GM23248 (cell line): ENCODE results near the gene CDH22.

Experiments used
- EZH2 ChIP-seq: fragments of 200-600 bp; sonication (generic); IDR thresholded peaks from 2 replicates; pipeline ENCODE4 v1.6.1; 2018; ENCODE audit warnings: antibody characterized with exemption, mild to moderate bottlenecking; ENCODE audit not compliant: insufficient read depth, poor library complexity, severe bottlenecking
- EZH2phosphoT487 ChIP-seq: fragments of 200-600 bp; sonication (generic); IDR thresholded peaks from 2 replicates; pipeline ENCODE4 v1.6.1; 2018; ENCODE audit warnings: antibody characterized with exemption, moderate library complexity, mild to moderate bottlenecking, low read depth; ENCODE audit not compliant: insufficient read depth

DNA sequence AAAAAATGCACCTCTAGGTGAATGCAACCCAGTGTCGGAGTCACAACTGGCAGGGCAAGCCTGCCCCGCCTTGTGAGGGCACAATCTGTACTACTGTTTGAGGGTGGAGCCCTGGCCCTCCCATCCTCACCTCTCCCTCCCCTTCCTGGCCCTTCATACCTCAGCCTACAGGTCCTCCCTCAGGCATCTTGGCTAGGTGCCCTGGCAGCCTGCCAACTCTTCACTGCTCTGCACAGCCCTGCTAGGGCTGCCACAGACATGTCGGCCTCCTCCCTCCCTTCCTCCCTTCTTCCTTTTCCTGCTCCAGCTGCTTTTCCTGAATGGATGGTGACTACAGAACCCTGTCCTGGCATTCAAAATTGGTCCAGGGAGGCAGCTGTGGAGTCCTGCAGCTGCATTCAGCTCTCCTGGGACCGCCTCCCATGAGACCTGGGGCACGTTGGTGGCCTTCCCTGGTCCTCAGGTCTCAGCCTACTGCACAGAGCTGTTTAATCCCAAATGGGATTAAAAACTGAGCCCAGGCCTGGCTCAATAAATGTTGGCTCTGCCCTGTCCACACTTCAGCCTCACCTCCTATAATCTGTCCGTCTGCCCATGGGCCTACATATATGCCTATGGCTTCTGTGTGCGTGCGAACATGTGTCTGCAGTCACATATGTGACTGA is 52.7 kb downstream of the CDH22 start:
- TF ChIP-seq EZH2phosphoT487 (no peak), EZH2 (no peak)
